IMR-90 (cell line): ENCODE data around the gene RGS19. TPM values are rescaled to one million over a fixed set of nuclear protein-coding genes. Genes with fewer than 3 reads are reported as not detected.

Experiments
- ATAC-seq: fragments of 200-7000 bp; cut with Tn5 transposase; 2 replicates; pipeline ENCODE4 v1.9.1; 2020; ENCODE audit warnings: low read depth, mild to moderate bottlenecking, moderate library complexity
- BruUV-seq: library from RNA; stranded (reverse); fragments of 400-500 nt; replicated peaks from 2 replicates; lab custom pipeline; 2021; lab: Mats Ljungman, UMichigan
- CTCF ChIA-PET: fragments of 300-600 bp; formaldehyde crosslinking; extraction: SDS; loops from one replicate; lab custom pipeline; 2021; ENCODE audit warnings: antibody characterized with exemption; lab: Yijun Ruan, JAX
- POLR2A ChIA-PET: fragments of 300-600 bp; sonication (Branson Sonifier 250); formaldehyde crosslinking; loops from one replicate; lab custom pipeline; 2022; ENCODE audit warnings: antibody characterized with exemption; ENCODE audit not compliant: unreplicated experiment; lab: Charles Lee
- DNase-seq: peaks from one replicate; pipeline ENCODE4 v3.0.0; 2013
- H2AFZ ChIP-seq: replicated peaks from 2 replicates; pipeline ENCODE3; 2013; ENCODE audit warnings: low read length, mild to moderate bottlenecking; ENCODE audit not compliant: poor library complexity
- H2AK5ac ChIP-seq: 2 replicates; pipeline ENCODE4 v1.6.1; 2013; ENCODE audit warnings: low read depth, low read length, inconsistent platforms
- H2AK9ac ChIP-seq: replicated peaks from 2 replicates; pipeline ENCODE3; 2013; ENCODE audit warnings: mild to moderate bottlenecking, low read depth, low read length, moderate library complexity; ENCODE audit not compliant: poor library complexity
- H2BK120ac ChIP-seq: 2 replicates; pipeline ENCODE4 v1.6.1; 2013; ENCODE audit warnings: low read depth, low read length, inconsistent platforms
- H2BK15ac ChIP-seq: 3 replicates; pipeline ENCODE4 v1.6.1; 2013; ENCODE audit warnings: low read depth, low read length, inconsistent platforms
- H2BK20ac ChIP-seq: 2 replicates; pipeline ENCODE4 v1.6.1; 2013; ENCODE audit warnings: low read depth, mild to moderate bottlenecking, inconsistent platforms, low read length, moderate library complexity
- H2BK5ac ChIP-seq: 2 replicates; pipeline ENCODE4 v1.6.1; 2013; ENCODE audit warnings: mild to moderate bottlenecking, low read depth, low read length, inconsistent platforms; ENCODE audit not compliant: poor library complexity, severe bottlenecking
- H3K14ac ChIP-seq: replicated peaks from 2 replicates; pipeline ENCODE4 v1.6.1; 2013; ENCODE audit warnings: low read depth, low read length, inconsistent platforms
- H3K18ac ChIP-seq: 2 replicates; pipeline ENCODE4 v1.6.1; 2013; ENCODE audit warnings: low read depth, low read length, control low read depth
- H3K23ac ChIP-seq: 2 replicates; pipeline ENCODE4 v1.6.1; 2013; ENCODE audit warnings: low read depth, low read length, inconsistent platforms
- H3K27ac ChIP-seq: 2 replicates; pipeline ENCODE4 v1.5.1; 2013; ENCODE audit warnings: mild to moderate bottlenecking, control low read depth, low read length; ENCODE audit not compliant: insufficient read depth
- H3K27me3 ChIP-seq: 2 replicates; pipeline ENCODE4 v1.6.1; 2013; ENCODE audit warnings: low read length; ENCODE audit not compliant: control insufficient read depth, insufficient read depth
- H3K36me3 ChIP-seq: 2 replicates; pipeline ENCODE4 v1.6.1; 2013; ENCODE audit warnings: low read length, mixed read lengths; ENCODE audit not compliant: control insufficient read depth, insufficient read depth
- H3K4ac ChIP-seq: 2 replicates; pipeline ENCODE4 v1.6.1; 2013; ENCODE audit warnings: low read depth, low read length, inconsistent platforms
- H3K4me1 ChIP-seq: 2 replicates; pipeline ENCODE4 v1.6.1; 2013; ENCODE audit warnings: low read length, mixed read lengths; ENCODE audit not compliant: control insufficient read depth, insufficient read depth
- H3K4me2 ChIP-seq: 2 replicates; pipeline ENCODE4 v1.6.1; 2013; ENCODE audit warnings: low read depth, mild to moderate bottlenecking, control low read depth, low read length, moderate library complexity
- H3K4me3 ChIP-seq: 2 replicates; pipeline ENCODE4 v1.5.1; 2013; ENCODE audit warnings: low read depth, mild to moderate bottlenecking, control low read depth, low read length, moderate library complexity; ENCODE audit not compliant: insufficient read depth
- H3K56ac ChIP-seq: 2 replicates; pipeline ENCODE4 v1.6.1; 2013; ENCODE audit warnings: low read length, inconsistent platforms; ENCODE audit not compliant: insufficient read depth; ENCODE audit errors: extremely low read depth
- H3K79me1 ChIP-seq, 2 experiments: 2 replicates each; pipeline ENCODE4 v1.6.1; 2013; ENCODE audit warnings: low read length in 2 of 2, inconsistent platforms in 1 of 2, low read depth in 1 of 2
- H3K9ac ChIP-seq: 2 replicates; pipeline ENCODE4 v1.6.1; 2013; ENCODE audit warnings: low read depth, low read length, control low read depth
- H3K9me1 ChIP-seq: 2 replicates; pipeline ENCODE4 v1.6.1; 2013; ENCODE audit warnings: low read length, inconsistent platforms; ENCODE audit not compliant: insufficient read depth
- H3K9me3 ChIP-seq: 2 replicates; pipeline ENCODE4 v1.6.1; 2013; ENCODE audit warnings: low read length; ENCODE audit not compliant: control insufficient read depth, insufficient read depth
- H4K20me1 ChIP-seq: 2 replicates; pipeline ENCODE4 v1.6.1; 2013; ENCODE audit warnings: low read length, inconsistent platforms; ENCODE audit not compliant: insufficient read depth
- H4K5ac ChIP-seq: 2 replicates; pipeline ENCODE4 v1.6.1; 2013; ENCODE audit warnings: mild to moderate bottlenecking, low read depth, low read length, control low read depth
- H4K8ac ChIP-seq, 2 experiments: 2 replicates each; pipeline ENCODE4 v1.6.1; 2013; ENCODE audit warnings: low read depth in 2 of 2, low read length in 2 of 2, control low read depth in 1 of 2, inconsistent platforms in 1 of 2
- H4K91ac ChIP-seq: 2 replicates; pipeline ENCODE4 v1.6.1; 2013; ENCODE audit warnings: low read depth, low read length, inconsistent platforms; ENCODE audit not compliant: insufficient read depth
- CEBPB ChIP-seq: IDR thresholded peaks from 2 replicates; pipeline ENCODE4 v1.6.1; 2012; ENCODE audit warnings: low read depth, low read length, improper control_type of control experiment
- CHD1 ChIP-seq: IDR thresholded peaks from 2 replicates; pipeline ENCODE4 v1.6.1; 2012; ENCODE audit warnings: low read depth, low read length, improper control_type of control experiment
- ELK1 ChIP-seq: fragments of 150-350 bp; IDR thresholded peaks from 2 replicates; pipeline ENCODE4 v1.6.1; 2016; ENCODE audit warnings: low read depth, mild to moderate bottlenecking, low read length, moderate library complexity, borderline replicate concordance
- MAFK ChIP-seq: IDR thresholded peaks from 2 replicates; pipeline ENCODE4 v1.6.1; 2012; ENCODE audit warnings: low read depth, low read length, improper control_type of control experiment
- NFE2L2 ChIP-seq: fragments of 150-350 bp; IDR thresholded peaks from 2 replicates; pipeline ENCODE4 v1.6.1; 2016; ENCODE audit warnings: low read depth, mild to moderate bottlenecking, low read length
- RAD21 ChIP-seq: IDR thresholded peaks from 2 replicates; pipeline ENCODE4 v1.6.1; 2012; ENCODE audit warnings: low read length, improper control_type of control experiment
- SMC3 ChIP-seq: fragments of 150-350 bp; IDR thresholded peaks from 2 replicates; pipeline ENCODE4 v1.6.1; 2016; ENCODE audit warnings: low read depth, mild to moderate bottlenecking, antibody characterized with exemption, low read length, moderate library complexity
- WGBS, 2 experiments: methylation state at CpG; one replicate each; pipeline versions ENCODE4 v1.1.5 to v1.1.7; 2013; ENCODE audit warnings: missing lambda C conversion rate in 2 of 2; ENCODE audit not compliant: insufficient read length in 1 of 2; ENCODE audit errors: extremely low coverage in 2 of 2; 5-methylcytosine and 5-hydroxymethylcytosine counted together
- dilution Hi-C: fragments of 300-500 bp; cut with HindIII; formaldehyde crosslinking; loops from one replicate; pipeline ENCODE4 v1.14.3; 2018; ENCODE audit warnings: low sequenced_read_pairs; ENCODE audit not compliant: unreplicated experiment
- in situ Hi-C: fragments of 300-500 bp; cut with MboI; formaldehyde crosslinking; loops from 3 replicates; pipeline ENCODE4 v1.14.3; 2019; ENCODE audit warnings: low sequenced_read_pairs, inconsistent platforms, mixed read lengths
- intact Hi-C: fragments of 100-400 bp; cut with micrococcal nuclease; formaldehyde crosslinking; loops from 2 replicates; pipeline ENCODE4 v1.10.0; 2022
- polyA plus RNA-seq, 3 experiments: library from polyadenylated mRNA; depleted of rRNA; stranded (reverse); fragments of >200 nt; gene quantifications; 2 replicates each; pipeline ENCODE4 v1.2.3, GENCODE V29; 2012; ENCODE audit warnings: low replicate concordance in 1 of 3
- total RNA-seq: library from RNA; depleted of rRNA; stranded (reverse); fragments of >200 nt; gene quantifications from 2 replicates; pipeline ENCODE4 v1.2.3, GENCODE V29; 2012

RGS19 gene
- total and polyA plus RNA-seq, 2 of the 4 experiments (the other 2 are of a cell fraction), result 7.7 to 17.5 TPM

GRCh38 chr20:64086801-64087200 is 7.5 kb upstream of the RGS19 start:
- H3K4me3 ChIP-seq, result no peak overlapping the region
- H2BK15ac ChIP-seq, result no peak overlapping the region
- DNase-seq (no peak), ATAC-seq (no peak)
- intact Hi-C loops, result no loop called here
- H4K91ac ChIP-seq, result no peak overlapping the region
- H3K79me1 ChIP-seq, result no peaks in the 10 kb centered on the region
- peak overlapping the region; percentile 51 for H2AFZ ChIP-seq
- 40% methylated on average over 1 of the region's 11 CpGs; no CpG with 5 or more reads in 1 of the 2 experiments for WGBS, 2 experiments
- no peak overlapping the region for H2AK9ac ChIP-seq
- H3K36me3 ChIP-seq, result no peaks in the 10 kb centered on the region
- no peak overlapping the region for H3K56ac ChIP-seq
- no peak overlapping the region for H3K4ac ChIP-seq
- peaks cover 8% of the 10 kb centered on the region; the same call in 1 of the 2 replicates for H3K9me3 ChIP-seq
- in situ Hi-C loops, result no loop called here
- H3K4me1 ChIP-seq, result peaks cover 6% of the 10 kb centered on the region; the same call in 1 of the 2 replicates
- peaks cover 13% of the 10 kb centered on the region for H4K20me1 ChIP-seq
- H2AK5ac ChIP-seq, result no peak overlapping the region
- H3K9me1 ChIP-seq, result no peaks in the 10 kb centered on the region
- no peak overlapping the region for H4K5ac ChIP-seq
- BruUV-seq, result no TSS peak
- H4K8ac ChIP-seq, result no peak overlapping the region
- no peak overlapping the region for H3K18ac ChIP-seq
- no peak for TF ChIP-seq CHD1
- TF ChIP-seq NFE2L2, result no peak
- TF ChIP-seq SMC3, result no peak
- TF ChIP-seq ELK1, result no peak
- no peak for TF ChIP-seq RAD21
- TF ChIP-seq CEBPB, result no peak
- TF ChIP-seq MAFK, result no peak
- peaks cover 61% of the 10 kb centered on the region for H3K27me3 ChIP-seq
- H2BK5ac ChIP-seq, result no peak overlapping the region
- H3K4me2 ChIP-seq, result no peak overlapping the region
- ChIA-PET CTCF (interaction anchor here (0.7 kb wide), 1 partner anchor 25 kb away, joined by 3 read pairs; no protein-coding TSS in a partner anchor), POLR2A (no interaction called here)
- dilution Hi-C loops, result no loop called here
- H3K27ac ChIP-seq, result no peak overlapping the region
- no peak overlapping the region for H2BK20ac ChIP-seq
- H3K14ac ChIP-seq, result no peak overlapping the region
- H3K9ac ChIP-seq, result no peak overlapping the region
- no peak overlapping the region for H2BK120ac ChIP-seq
- no peak overlapping the region for H3K23ac ChIP-seq
